ENCODE measurements around the gene SEL1L2.

SEL1L2 gene

DNA sequence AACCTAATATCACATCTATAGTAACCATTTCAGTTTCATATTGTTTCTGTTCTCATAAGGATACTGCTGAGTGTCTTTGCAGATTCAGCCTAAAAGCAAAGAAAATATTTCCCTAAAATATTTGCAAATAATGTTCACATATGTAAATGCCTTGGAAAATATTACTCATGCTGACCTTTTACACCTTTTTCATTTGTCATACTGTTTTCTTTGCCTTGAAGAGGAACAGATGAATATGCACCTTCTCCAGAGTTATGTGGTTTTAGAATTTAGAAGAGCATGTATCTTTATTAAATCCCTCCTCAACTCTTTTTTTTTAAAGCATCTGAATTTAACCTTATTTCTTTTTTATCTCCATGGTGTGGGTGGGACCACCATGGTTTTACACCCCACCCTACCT lies 173.1 kb downstream of the SEL1L2 start:
- DNase-seq (ENCODE audit: low read depth in 2 of 2), result no peak

DNA sequence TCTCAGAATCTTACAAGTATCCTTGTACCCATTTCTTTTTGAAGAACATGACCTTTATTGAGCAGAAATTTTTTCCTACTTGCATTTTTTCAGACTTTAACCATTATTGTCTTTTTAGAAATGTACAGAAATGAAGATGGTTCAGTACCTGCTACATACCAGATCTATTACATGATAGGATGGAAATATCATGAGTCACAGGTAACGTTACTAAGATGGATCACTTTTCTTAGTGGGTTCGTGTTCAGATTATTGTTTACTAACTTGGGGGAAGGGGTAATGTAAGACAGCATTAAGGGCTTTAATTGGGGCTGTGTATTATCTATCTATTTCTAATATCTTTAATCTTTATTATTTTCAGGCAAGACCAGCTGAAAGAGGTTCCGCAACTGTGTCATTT lies 173.7 kb downstream of the SEL1L2 start:
- no peak for DNase-seq (ENCODE audit: low read depth in 2 of 2)

- DNase-seq (ENCODE audit: low read depth in 2 of 2), result no peak
Observed at GRCh38 chr20:13814672-13815071, 175.7 kb downstream of the SEL1L2 start.

DNA sequence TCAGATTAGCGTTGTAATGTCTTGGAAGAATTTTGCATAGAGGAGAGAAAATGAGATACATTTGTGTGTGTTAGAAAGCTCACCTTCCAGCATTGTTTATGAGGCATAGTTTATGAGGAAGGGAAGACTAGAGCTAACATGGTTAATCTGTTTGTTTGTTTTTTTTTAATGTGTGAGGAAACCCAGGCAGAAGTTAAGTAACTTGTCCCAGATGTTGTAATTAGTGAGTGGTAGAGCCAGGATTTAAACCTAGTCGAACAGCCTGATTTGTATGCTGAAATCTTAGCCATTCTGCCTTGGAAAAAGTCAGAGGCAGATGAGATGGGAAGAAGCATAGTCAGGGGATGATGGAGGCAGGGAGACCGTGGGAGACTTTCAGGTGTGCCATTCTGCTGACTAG lies 176.5 kb downstream of the SEL1L2 start:
- DNase-seq (ENCODE audit: low read depth in 2 of 2), result no peak

GRCh38 chr20:13810446-13810845 lies 180.0 kb downstream of the SEL1L2 start:
- no peak for DNase-seq (ENCODE audit: low read depth in 2 of 2)

DNA sequence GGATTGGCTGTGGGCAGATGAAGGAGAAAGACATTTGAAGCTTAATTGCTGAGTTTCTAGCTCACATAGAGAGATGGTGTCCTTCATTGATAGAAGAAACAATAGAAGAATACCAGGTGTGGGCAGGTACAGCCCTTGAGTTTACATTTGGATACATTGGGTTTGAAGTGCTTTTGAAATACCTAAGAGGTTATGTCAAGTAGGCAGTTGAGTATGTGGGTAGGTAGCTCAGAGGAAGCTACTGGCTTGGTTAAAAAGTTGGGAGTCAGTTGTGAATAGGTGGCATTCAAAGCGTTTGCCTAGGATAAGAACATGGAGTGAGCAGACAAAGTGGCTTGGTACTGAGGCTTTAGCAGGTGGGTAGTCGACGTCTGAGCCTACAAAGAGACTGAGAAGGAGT lies 180.6 kb downstream of the SEL1L2 start:
- no peak for DNase-seq (ENCODE audit: low read depth in 2 of 2)

GRCh38 chr20:13809373-13809772 lies 181.0 kb downstream of the SEL1L2 start:
- DNase-seq (ENCODE audit: low read depth in 2 of 2), result no peak

- no peak for DNase-seq (ENCODE audit: low read depth in 2 of 2)
Observed at GRCh38 chr20:13800728-13801134, 189.7 kb downstream of the SEL1L2 start.

DNA sequence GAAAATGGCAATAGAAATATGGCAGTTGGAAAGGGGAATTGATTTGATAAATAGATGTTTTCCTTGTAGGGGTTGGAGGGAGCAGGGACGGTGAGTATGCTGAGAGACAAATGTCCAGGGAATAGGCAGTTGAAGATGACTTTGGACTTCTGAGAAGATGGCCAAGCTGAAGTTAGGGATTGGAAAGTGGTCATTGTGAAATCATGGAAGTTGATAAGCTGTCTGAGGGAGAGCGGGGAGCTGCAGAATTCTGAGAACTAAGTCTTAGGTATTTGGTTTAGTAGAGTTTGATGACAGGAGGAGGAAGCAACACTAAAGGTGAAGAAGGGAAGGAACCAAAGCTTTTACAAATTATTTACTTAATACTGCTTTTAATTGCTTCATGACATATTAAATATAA lies 190.4 kb downstream of the SEL1L2 start:
- DNase-seq (ENCODE audit: low read depth in 2 of 2), result no peak

Data from fibroblast of skin of left quadriceps (primary cell).